Astrocyte (in vitro differentiated cells and primary cell): ENCODE results near the gene BAHCC1. TPM values are rescaled to one million over a fixed set of nuclear protein-coding genes. Genes with fewer than 3 reads are reported as not detected.
A peak's percentile ranks its signal among the peaks of the same experiment; 100 is the strongest.

Source experiments
- DNase-seq: peaks from one replicate; pipeline ENCODE4 v3.0.0-alpha.2; 2010; ENCODE audit warnings: low read depth
- FAIRE-seq: peaks from 2 replicates; lab custom pipeline; 2011; peaks lifted over from hg19 to GRCh38; lab: Jason Lieb, UNC
- H2AFZ ChIP-seq: 2 replicates; pipeline ENCODE4 v1.6.0; 2012; ENCODE audit warnings: low read depth, low read length, inconsistent platforms
- H3K27ac ChIP-seq: 2 replicates; pipeline ENCODE4 v1.5.1; 2011; ENCODE audit warnings: low read depth, low read length, inconsistent platforms
- H3K27me3 ChIP-seq: 2 replicates; pipeline ENCODE4 v1.6.0; 2011; ENCODE audit warnings: low read length, inconsistent platforms; ENCODE audit not compliant: insufficient read depth
- H3K36me3 ChIP-seq: 2 replicates; pipeline ENCODE4 v1.5.1; 2011; ENCODE audit warnings: low read length, inconsistent platforms; ENCODE audit not compliant: insufficient read depth
- H3K4me1 ChIP-seq: 2 replicates; pipeline ENCODE4 v1.5.1; 2011; ENCODE audit warnings: low read length, inconsistent platforms; ENCODE audit not compliant: insufficient read depth
- H3K4me2 ChIP-seq: 2 replicates; pipeline ENCODE4 v1.6.0; 2012; ENCODE audit warnings: low read length, inconsistent platforms
- H3K4me3 ChIP-seq: 2 replicates; pipeline ENCODE4 v1.5.1; 2011; ENCODE audit warnings: low read depth, mild to moderate bottlenecking, low read length, inconsistent platforms; ENCODE audit not compliant: insufficient read depth
- H3K79me2 ChIP-seq: 2 replicates; pipeline ENCODE4 v1.6.0; 2012; ENCODE audit warnings: mild to moderate bottlenecking, low read length, inconsistent platforms; ENCODE audit not compliant: insufficient read depth
- H3K9ac ChIP-seq: 2 replicates; pipeline ENCODE4 v1.6.0; 2012; ENCODE audit warnings: mild to moderate bottlenecking, low read length, inconsistent platforms
- H3K9me3 ChIP-seq: 2 replicates; pipeline ENCODE4 v1.5.1; 2012; ENCODE audit warnings: low read depth, mild to moderate bottlenecking, low read length, inconsistent platforms; ENCODE audit not compliant: insufficient read depth
- H4K20me1 ChIP-seq: 2 replicates; pipeline ENCODE4 v1.6.0; 2012; ENCODE audit warnings: low read length, inconsistent platforms; ENCODE audit not compliant: insufficient read depth
- H3K27ac Mint-ChIP-seq: one replicate; pipeline ENCODE4 v1.8.0; 2021; ENCODE audit warnings: mild to moderate bottlenecking, mixed read lengths; ENCODE audit not compliant: unreplicated experiment
- H3K27me3 Mint-ChIP-seq: one replicate; pipeline ENCODE4 v1.8.0; 2021; ENCODE audit warnings: low read depth, mixed read lengths; ENCODE audit not compliant: unreplicated experiment
- H3K36me3 Mint-ChIP-seq: one replicate; pipeline ENCODE4 v1.8.0; 2021; ENCODE audit warnings: low read depth, mixed read lengths; ENCODE audit not compliant: unreplicated experiment
- H3K4me1 Mint-ChIP-seq: one replicate; pipeline ENCODE4 v1.8.0; 2021; ENCODE audit warnings: low read depth, mixed read lengths; ENCODE audit not compliant: unreplicated experiment
- H3K4me3 Mint-ChIP-seq: one replicate; pipeline ENCODE4 v1.8.0; 2021; ENCODE audit warnings: mild to moderate bottlenecking, moderate library complexity, mixed read lengths; ENCODE audit not compliant: unreplicated experiment
- H3K9me3 Mint-ChIP-seq: one replicate; pipeline ENCODE4 v1.8.0; 2021; ENCODE audit warnings: mild to moderate bottlenecking, mixed read lengths; ENCODE audit not compliant: unreplicated experiment
- EZH2 ChIP-seq: IDR thresholded peaks from 2 replicates; pipeline ENCODE4 v1.6.1; 2012; ENCODE audit warnings: mild to moderate bottlenecking, low read length, inconsistent platforms; ENCODE audit not compliant: insufficient read depth
- total RNA-seq: library from RNA; stranded (reverse); gene quantifications from 2 replicates; pipeline ENCODE4 v1.2.1, GENCODE V29; 2021
- TF ChIP-seq, protein P1 (sequence below): IDR thresholded peaks from 2 replicates; pipeline ENCODE4 v1.5.1; 2011; ENCODE audit warnings: low read depth, mild to moderate bottlenecking, inconsistent platforms, low read length, moderate library complexity; ENCODE audit not compliant: insufficient read depth

BAHCC1 gene
- total RNA-seq, 1 donor from 2014 or later = 18.5 TPM

DNA sequence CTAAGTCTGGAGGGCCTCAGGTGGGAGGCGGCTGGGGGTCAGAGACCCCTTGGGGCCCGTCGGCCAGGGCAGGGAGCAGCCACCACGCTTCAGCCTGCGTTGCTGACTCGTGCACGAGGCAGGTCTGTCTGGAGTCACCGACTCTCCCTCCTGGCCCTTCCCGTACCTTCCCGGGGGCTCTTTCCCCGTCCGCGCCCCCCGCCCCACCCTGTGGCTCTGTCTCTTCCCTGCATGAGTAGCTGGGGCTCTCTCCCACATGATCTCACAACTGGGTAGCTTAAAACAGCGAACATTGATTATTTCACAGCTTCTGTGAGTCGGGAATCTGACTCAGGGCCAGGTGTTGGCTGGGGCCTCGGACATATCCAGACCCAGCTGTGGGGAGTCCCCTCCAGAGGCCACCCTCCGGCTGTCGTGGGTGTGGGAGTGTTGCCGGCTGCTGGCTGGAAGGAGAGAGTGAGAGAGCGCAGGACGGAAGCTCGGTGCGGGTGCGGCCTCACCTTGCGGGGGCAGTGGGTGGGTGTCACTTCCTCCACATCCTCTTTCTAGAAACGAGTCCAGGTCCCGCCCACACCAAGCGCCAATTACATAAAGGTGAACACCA lies 17.3 kb downstream of the BAHCC1 start:
- no peaks in the 10 kb centered on the region for H3K9me3 Mint-ChIP-seq
- no peak overlapping the region for H3K4me3 ChIP-seq
- no peak overlapping the region for H2AFZ ChIP-seq
- H3K36me3 Mint-ChIP-seq = peaks cover 2% of the 10 kb centered on the region
- no peak overlapping the region for H3K9ac ChIP-seq
- H3K4me3 Mint-ChIP-seq = peak overlapping the region; percentile 50
- H3K27ac Mint-ChIP-seq = peak overlapping the region; percentile 72
- H3K27ac ChIP-seq = no peak overlapping the region
- peaks cover 33% of the 10 kb centered on the region for H4K20me1 ChIP-seq
- peaks cover 12% of the 10 kb centered on the region for H3K4me1 Mint-ChIP-seq
- H3K4me2 ChIP-seq = peak overlapping the region; percentile 47
- H3K9me3 ChIP-seq = no peaks in the 10 kb centered on the region
- FAIRE-seq (no peak), DNase-seq (no peak)
- no peaks in the 10 kb centered on the region for H3K27me3 ChIP-seq
- TF ChIP-seq EZH2 = no peak
- TF ChIP-seq, protein P1, sequence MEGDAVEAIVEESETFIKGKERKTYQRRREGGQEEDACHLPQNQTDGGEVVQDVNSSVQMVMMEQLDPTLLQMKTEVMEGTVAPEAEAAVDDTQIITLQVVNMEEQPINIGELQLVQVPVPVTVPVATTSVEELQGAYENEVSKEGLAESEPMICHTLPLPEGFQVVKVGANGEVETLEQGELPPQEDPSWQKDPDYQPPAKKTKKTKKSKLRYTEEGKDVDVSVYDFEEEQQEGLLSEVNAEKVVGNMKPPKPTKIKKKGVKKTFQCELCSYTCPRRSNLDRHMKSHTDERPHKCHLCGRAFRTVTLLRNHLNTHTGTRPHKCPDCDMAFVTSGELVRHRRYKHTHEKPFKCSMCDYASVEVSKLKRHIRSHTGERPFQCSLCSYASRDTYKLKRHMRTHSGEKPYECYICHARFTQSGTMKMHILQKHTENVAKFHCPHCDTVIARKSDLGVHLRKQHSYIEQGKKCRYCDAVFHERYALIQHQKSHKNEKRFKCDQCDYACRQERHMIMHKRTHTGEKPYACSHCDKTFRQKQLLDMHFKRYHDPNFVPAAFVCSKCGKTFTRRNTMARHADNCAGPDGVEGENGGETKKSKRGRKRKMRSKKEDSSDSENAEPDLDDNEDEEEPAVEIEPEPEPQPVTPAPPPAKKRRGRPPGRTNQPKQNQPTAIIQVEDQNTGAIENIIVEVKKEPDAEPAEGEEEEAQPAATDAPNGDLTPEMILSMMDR = no peak
- peaks cover 15% of the 10 kb centered on the region for H3K79me2 ChIP-seq
- H3K27me3 Mint-ChIP-seq = no peaks in the 10 kb centered on the region
- H3K36me3 ChIP-seq = no peaks in the 10 kb centered on the region
- peaks cover 8% of the 10 kb centered on the region for H3K4me1 ChIP-seq

GRCh38 chr17:81413497-81414135 lies 18.4 kb downstream of the BAHCC1 start:
- Histone ChIP-seq H3K27ac (no peak overlapping the region), H3K4me3 (no peak overlapping the region), H2AFZ (no peak overlapping the region), H3K27me3 (no peaks in the 10 kb centered on the region), H3K9me3 (no peaks in the 10 kb centered on the region), H4K20me1 (peaks cover 30% of the 10 kb centered on the region), H3K4me1 (peaks cover 18% of the 10 kb centered on the region), H3K4me2 (no peak overlapping the region), H3K79me2 (peaks cover 10% of the 10 kb centered on the region), H3K36me3 (no peaks in the 10 kb centered on the region), H3K9ac (no peak overlapping the region)
- DNase-seq (no peak), FAIRE-seq (no peak)
- Mint-ChIP-seq H3K9me3 (no peaks in the 10 kb centered on the region), H3K4me3 (no peak overlapping the region), H3K27ac (no peak overlapping the region), H3K27me3 (no peaks in the 10 kb centered on the region), H3K36me3 (peaks cover 2% of the 10 kb centered on the region), H3K4me1 (peaks cover 12% of the 10 kb centered on the region)
- TF ChIP-seq, protein P1 = no peak
- TF ChIP-seq EZH2 = no peak
